SK-N-SH (cell line): Measurements from ENCODE around the gene UTP3. TPM values are rescaled to one million over a fixed set of nuclear protein-coding genes. Genes with fewer than 3 reads are reported as not detected.

ENCODE experiments used
- CTCF ChIA-PET: fragments of 300-600, 350-600 bp; formaldehyde crosslinking; extraction: SDS; loops from one replicate; lab custom pipeline; 2021; lab: Yijun Ruan, JAX
- POLR2A ChIA-PET: fragments of 350-600 bp; sonication (Branson Sonifier 250); formaldehyde crosslinking; extraction: SDS; loops from one replicate; lab custom pipeline; 2020; ENCODE audit warnings: antibody characterized with exemption, inconsistent platforms; lab: Yijun Ruan, JAX
- DNase-seq: peaks from one replicate; pipeline ENCODE4 v3.0.0; 2012
- H2AFZ ChIP-seq: fragments of 200-600 bp; sonication (generic); 2 replicates; pipeline ENCODE4 v1.8.1; 2016; ENCODE audit warnings: antibody characterized with exemption, mild to moderate bottlenecking, low read depth
- H3F3A ChIP-seq: fragments of 200-600 bp; sonication (generic); replicated peaks from 2 replicates; pipeline ENCODE3; 2016; ENCODE audit warnings: antibody characterized with exemption, mild to moderate bottlenecking; ENCODE audit not compliant: insufficient read depth
- H3K27ac ChIP-seq, 2 experiments: fragments of 200-500 bp in 1 of 2; fragments of 200-600 bp in 1 of 2; sonication (Bioruptor generic) in 1 of 2; sonication (generic), shearing (Covaris generic) in 1 of 2; 2 replicates each; pipeline versions ENCODE4 v1.5.1 to v1.6.1; 2014 to 2016; ENCODE audit warnings: low read depth in 2 of 2, inconsistent platforms in 1 of 2, low read length in 1 of 2, mild to moderate bottlenecking in 1 of 2, mixed read lengths in 1 of 2
- H3K27me3 ChIP-seq: fragments of 200-600 bp; sonication (generic), shearing (Covaris generic); 2 replicates; pipeline ENCODE4 v1.6.1; 2016; ENCODE audit warnings: mixed run types; ENCODE audit not compliant: insufficient read depth
- H3K36me3 ChIP-seq, 2 experiments: fragments of 200-500 bp in 1 of 2; fragments of 200-600 bp in 1 of 2; sonication (Bioruptor generic) in 1 of 2; sonication (generic) in 1 of 2; replicated peaks in 1 of 2; 2 replicates each; pipeline versions ENCODE3 to v1.5.1; 2014 to 2016; ENCODE audit warnings: low read length in 1 of 2, mild to moderate bottlenecking in 1 of 2; ENCODE audit not compliant: insufficient read depth in 2 of 2, control insufficient read depth in 1 of 2
- H3K4me1 ChIP-seq, 2 experiments: fragments of 200-500 bp in 1 of 2; fragments of 200-600 bp in 1 of 2; sonication (Bioruptor generic) in 1 of 2; sonication (generic), shearing (Covaris generic) in 1 of 2; 2 replicates each; pipeline versions ENCODE4 v1.5.1 to v1.6.1; 2014 to 2016; ENCODE audit warnings: low read depth in 1 of 2, low read length in 1 of 2, mixed run types in 1 of 2; ENCODE audit not compliant: insufficient read depth in 2 of 2, control insufficient read depth in 1 of 2
- H3K4me2 ChIP-seq: fragments of 200-600 bp; sonication (generic), shearing (Covaris generic); 2 replicates; pipeline ENCODE4 v1.6.1; 2017; ENCODE audit warnings: mixed run types
- H3K4me3 ChIP-seq, 2 experiments: fragments of 200-500 bp in 1 of 2; fragments of 200-600 bp in 1 of 2; sonication (Bioruptor generic) in 1 of 2; sonication (generic), shearing (Covaris generic) in 1 of 2; 2 replicates each; pipeline versions ENCODE4 v1.5.1 to v1.8.1; 2014 to 2016; ENCODE audit warnings: low read depth in 2 of 2, inconsistent platforms in 1 of 2, low read length in 1 of 2, mild to moderate bottlenecking in 1 of 2, mixed read lengths in 1 of 2, moderate library complexity in 1 of 2
- H3K79me2 ChIP-seq: fragments of 200-600 bp; sonication (generic); 2 replicates; pipeline ENCODE4 v1.8.1; 2017; ENCODE audit warnings: mild to moderate bottlenecking; ENCODE audit not compliant: insufficient read depth
- H3K9ac ChIP-seq: fragments of 200-600 bp; sonication (generic); 2 replicates; pipeline ENCODE4 v1.6.1; 2017; ENCODE audit warnings: mixed run types
- H3K9me2 ChIP-seq: fragments of 200-600 bp; sonication (generic); 2 replicates; pipeline ENCODE4 v1.6.1; 2017; ENCODE audit warnings: mixed run types
- H3K9me3 ChIP-seq: fragments of 200-600 bp; sonication (generic); 2 replicates; pipeline ENCODE4 v1.6.1; 2017; ENCODE audit warnings: mixed run types, mild to moderate bottlenecking, moderate library complexity
- H4K20me1 ChIP-seq: fragments of 200-600 bp; sonication (generic); 2 replicates; pipeline ENCODE4 v1.6.1; 2017; ENCODE audit warnings: mild to moderate bottlenecking, mixed run types; ENCODE audit not compliant: insufficient read depth
- CHD2 ChIP-seq: fragments of 150-350 bp; IDR thresholded peaks from 2 replicates; pipeline ENCODE4 v1.6.1; 2018; ENCODE audit warnings: low read length; ENCODE audit not compliant: partially characterized antibody
- CTCF ChIP-seq: fragments of 200-600 bp; sonication (generic); IDR thresholded peaks from 2 replicates; pipeline ENCODE4 v1.6.1; 2017; ENCODE audit warnings: antibody characterized with exemption, mild to moderate bottlenecking, moderate library complexity
- ELF1 ChIP-seq: IDR thresholded peaks from 2 replicates; pipeline ENCODE4 v1.4.0; 2012
- EP300 ChIP-seq, 2 experiments: IDR thresholded peaks; 2 replicates each; pipeline versions ENCODE4 v1.4.0 to v1.6.1; 2012; ENCODE audit warnings: borderline replicate concordance in 1 of 2, low read depth in 1 of 2, low read length in 1 of 2
- FOSL2 ChIP-seq: IDR thresholded peaks from 2 replicates; pipeline ENCODE4 v1.4.0; 2012; ENCODE audit warnings: low read depth, mild to moderate bottlenecking, moderate library complexity, borderline replicate concordance
- FOXJ3 ChIP-seq: sonication (generic); formaldehyde crosslinking; IDR thresholded peaks from 2 replicates; pipeline ENCODE4 v1.5.1; 2020; ENCODE audit warnings: mild to moderate bottlenecking, missing genetic modification reagents
- GABPA ChIP-seq: IDR thresholded peaks from 2 replicates; pipeline ENCODE4 v1.4.0; 2012; ENCODE audit warnings: low read depth, mild to moderate bottlenecking
- IRF3 ChIP-seq: fragments of 150-350 bp; IDR thresholded peaks from 2 replicates; pipeline ENCODE4 v1.6.1; 2016; ENCODE audit warnings: mild to moderate bottlenecking, low read depth, low read length
- JUND ChIP-seq: IDR thresholded peaks from 2 replicates; pipeline ENCODE4 v1.4.0; 2012
- MAX ChIP-seq: IDR thresholded peaks from 2 replicates; pipeline ENCODE4 v1.4.0; 2012; ENCODE audit warnings: low read depth
- MEF2A ChIP-seq: IDR thresholded peaks from 2 replicates; pipeline ENCODE4 v1.4.0; 2012; ENCODE audit warnings: low read depth, borderline replicate concordance
- MXI1 ChIP-seq: IDR thresholded peaks from 2 replicates; pipeline ENCODE4 v1.6.1; 2012; ENCODE audit warnings: mild to moderate bottlenecking, low read depth, low read length, improper control_type of control experiment
- NFIC ChIP-seq: IDR thresholded peaks from 2 replicates; pipeline ENCODE4 v1.4.0; 2012; ENCODE audit warnings: borderline replicate concordance
- POLR2AphosphoS5 ChIP-seq: IDR thresholded peaks from 2 replicates; pipeline ENCODE4 v1.6.1; 2012; ENCODE audit warnings: low read depth, low read length
- RAD21 ChIP-seq: IDR thresholded peaks from 2 replicates; pipeline ENCODE4 v1.6.1; 2012; ENCODE audit warnings: mild to moderate bottlenecking, low read length
- RCOR1 ChIP-seq: fragments of 150-350 bp; IDR thresholded peaks from 2 replicates; pipeline ENCODE4 v1.6.1; 2017; ENCODE audit warnings: antibody characterized with exemption, low read length
- RFX5 ChIP-seq: IDR thresholded peaks from 2 replicates; pipeline ENCODE4 v1.6.1; 2012; ENCODE audit warnings: mild to moderate bottlenecking, improper control_type of control experiment, low read length
- RXRA ChIP-seq: IDR thresholded peaks from 2 replicates; pipeline ENCODE4 v1.4.0; 2012; ENCODE audit warnings: low read depth, mild to moderate bottlenecking, borderline replicate concordance
- SIN3A ChIP-seq: IDR thresholded peaks from 2 replicates; pipeline ENCODE4 v1.6.1; 2012; ENCODE audit warnings: low read depth, mild to moderate bottlenecking, low read length, moderate library complexity, borderline replicate concordance
- SMC3 ChIP-seq: IDR thresholded peaks from 2 replicates; pipeline ENCODE4 v1.6.1; 2012; ENCODE audit warnings: low read depth, low read length, improper control_type of control experiment
- TAF1 ChIP-seq: IDR thresholded peaks from 2 replicates; pipeline ENCODE4 v1.6.1; 2012; ENCODE audit warnings: low read depth, mild to moderate bottlenecking, low read length, moderate library complexity, borderline replicate concordance
- TEAD4 ChIP-seq: IDR thresholded peaks from 2 replicates; pipeline ENCODE4 v1.4.0; 2012; ENCODE audit warnings: mild to moderate bottlenecking, borderline replicate concordance; ENCODE audit not compliant: insufficient read depth
- USF2 ChIP-seq: fragments of 150-350 bp; IDR thresholded peaks from 2 replicates; pipeline ENCODE4 v1.6.1; 2017; ENCODE audit warnings: antibody characterized with exemption, low read length, low read depth, borderline replicate concordance
- YY1 ChIP-seq: IDR thresholded peaks from 2 replicates; pipeline ENCODE4 v1.4.0; 2012; ENCODE audit warnings: low read depth, mild to moderate bottlenecking
- ZBTB33 ChIP-seq: IDR thresholded peaks from 2 replicates; pipeline ENCODE4 v1.4.0; 2012; ENCODE audit warnings: low read depth, borderline replicate concordance
- WGBS: methylation state at CpG from one replicate; pipeline ENCODE4 v1.1.6; 2017; ENCODE audit warnings: low lambda C conversion rate; 5-methylcytosine and 5-hydroxymethylcytosine counted together
- polyA plus RNA-seq, 3 experiments: library from polyadenylated mRNA; depleted of rRNA; stranded (reverse); fragments of >200 nt; gene quantifications; 2 replicates each; pipeline ENCODE4 v1.2.3, GENCODE V29; 2012

Gene UTP3
- 36.9 and 39.0 TPM in 2 replicates for polyA plus RNA-seq (2012; rRNA removed)
- 43.6 and 51.5 TPM in 2 replicates for polyA plus RNA-seq (2012; cell fraction: cytosol; rRNA removed)
- 9.2 and 14.1 TPM in 2 replicates for polyA plus RNA-seq (2012; cell fraction: nucleus; rRNA removed)

GRCh38 chr4:70687821-70688794, at the start of gene UTP3:
TSS of gene UTP3 (plus strand) at chr4:70688532. CDS start at chr4:70688678, 146 bp downstream.
- Histone ChIP-seq H3F3A (peaks cover 15% of the 10 kb centered on the region), H4K20me1 (peaks cover 19% of the 10 kb centered on the region), H3K4me2 (peak within 1 kb of the TSS; percentile 85), H3K4me3 (peak within 1 kb of the TSS; percentile 90 to 98), H3K9me3 (no peaks in the 10 kb centered on the region), H2AFZ (peak within 1 kb of the TSS; percentile 98), H3K27ac (peak within 1 kb of the TSS; percentile 93 to 94), H3K36me3 (peaks cover 24 to 30% of the 10 kb centered on the region in 2 experiments), H3K27me3 (no peaks in the 10 kb centered on the region; the same call in 1 of the 2 replicates), H3K79me2 (peaks cover 46% of the 10 kb centered on the region), H3K9ac (peak within 1 kb of the TSS; percentile 91), H3K9me2 (no peaks in the 10 kb centered on the region), H3K4me1 (peaks cover 6 to 13% of the 10 kb centered on the region in 2 experiments; a peak in 3 of 4 replicates)
- ChIA-PET CTCF (interaction anchor here (0.6 to 6.5 kb wide), 16 partner anchors 9 to 338 kb away, joined by 3 to 48 read pairs (median 3); no protein-coding TSS in a partner anchor), POLR2A (interaction anchor here (1.9 to 2.9 kb wide), 2 partner anchors 16 to 34 kb away, joined by 11 to 14 read pairs; partner anchors contain the start of gene RUFY3)
- 3% methylated on average over 63 of the region's 70 CpGs for WGBS
- DNase-seq: peak; percentile 87
- TF ChIP-seq JUND (no peak), IRF3 (peak; percentile 27; the same call in 1 of the 2 replicates), RFX5 (peak; percentile 84), ZBTB33 (peak; percentile 94), GABPA (peak; percentile 98), FOSL2 (no peak), RAD21 (peak; percentile 63), MAX (peak; percentile 94), YY1 (peak; percentile 69; the same call in 1 of the 2 replicates), CHD2 (peak; percentile 97), USF2 (peak; percentile 22), RCOR1 (peak; percentile 62), NFIC (no peak; the same call in 1 of the 2 replicates), MXI1 (peak; percentile 91), FOXJ3 (CRISPR knock-in tag) (peak; percentile 63), SIN3A (peak; percentile 94; the same call in 1 of the 2 replicates), TAF1 (peak; percentile 87), POLR2AphosphoS5 (peak; percentile 93), TEAD4 (0 out of 2 replicates have a peak, but pooled peaks have one; percentile 18), CTCF (peak; percentile 97), SMC3 (peak; percentile 77), MEF2A (no peak), RXRA (0 out of 2 replicates have a peak, but pooled peaks have one; percentile 20), ELF1 (peak; percentile 90), EP300 (IDR thresholded peaks at IDR 0.05; ENCODE audit: borderline replicate concordance in 1 of 2, low read depth in 1 of 2, low read length in 1 of 2) (peak in 1 of 2 experiments; percentile 75; a peak in 2 of 4 replicates)
